CD4-positive, alpha-beta T cell treated with Interleukin-2 at 100 ng/mL for 4 hours (primary cell): Measurements from ENCODE around the gene GAK.

ENCODE experiments used
- DNase-seq: peaks from one replicate; pipeline ENCODE4 v3.0.0-alpha.2; 2020; ENCODE audit warnings: low spot score

The GAK gene

GRCh38 chr4:907691-908425 lies 24.3 kb downstream of the GAK start:
- no peak for DNase-seq

GRCh38 chr4:907103-907400 lies 25.1 kb downstream of the GAK start:
- DNase-seq, result no peak

- no peak for DNase-seq
Measured at GRCh38 chr4:906339-907102, 25.6 kb downstream of the GAK start.

- no peak for DNase-seq
Measured at GRCh38 chr4:905485-906338, 26.4 kb downstream of the GAK start.

GRCh38 chr4:903066-904046 lies 28.8 kb downstream of the GAK start:
- no peak for DNase-seq

- DNase-seq, result no peak
Measured at GRCh38 chr4:901192-901910, 30.8 kb downstream of the GAK start.

- no peak for DNase-seq
Measured at GRCh38 chr4:900721-901120, 31.4 kb downstream of the GAK start.

- DNase-seq, result no peak
Measured at GRCh38 chr4:900073-900472, 32.0 kb downstream of the GAK start.

- no peak for DNase-seq
Measured at GRCh38 chr4:899556-899906, 32.6 kb downstream of the GAK start.

GRCh38 chr4:898869-899555 lies 33.1 kb downstream of the GAK start:
- no peak for DNase-seq

GRCh38 chr4:898123-898522 lies 34.0 kb downstream of the GAK start:
- DNase-seq, result no peak

GRCh38 chr4:896630-897029 lies 35.5 kb downstream of the GAK start:
- DNase-seq, result no peak

GRCh38 chr4:896216-896615 lies 35.9 kb downstream of the GAK start:
- no peak for DNase-seq

GRCh38 chr4:895596-895995 lies 36.5 kb downstream of the GAK start:
- DNase-seq, result no peak

GRCh38 chr4:893995-894705 lies 38.0 kb downstream of the GAK start:
- no peak for DNase-seq

GRCh38 chr4:893276-893994 lies 38.7 kb downstream of the GAK start:
- DNase-seq, result no peak

- no peak for DNase-seq
Measured at GRCh38 chr4:892780-893179, 39.3 kb downstream of the GAK start.

- DNase-seq, result no peak
Measured at GRCh38 chr4:891747-892146, 40.4 kb downstream of the GAK start.

- no peak for DNase-seq
Measured at GRCh38 chr4:890036-890695, 42.0 kb downstream of the GAK start.
